CD14-positive monocyte (primary cell): ENCODE results near the gene DPP8. TPM values are rescaled to one million over a fixed set of nuclear protein-coding genes. Genes with fewer than 3 reads are reported as not detected.

ENCODE experiments used
- DNase-seq, 3 donors: peaks; one replicate each; pipeline ENCODE4 v3.0.0-alpha.2; 2011 to 2022
- H2AFZ ChIP-seq: 2 replicates; pipeline ENCODE4 v1.6.0; 2012; ENCODE audit warnings: mild to moderate bottlenecking, low read depth, low read length, inconsistent platforms; ENCODE audit not compliant: insufficient read depth, poor library complexity, severe bottlenecking
- H3K27ac ChIP-seq, 2 donors: 1 replicate in 1 of 2; 2 replicates in 1 of 2; pipeline ENCODE4 v1.5.1; 2012 to 2013; ENCODE audit warnings: low read length in 2 of 2, control low read depth in 1 of 2, inconsistent platforms in 1 of 2, low read depth in 1 of 2, mild to moderate bottlenecking in 1 of 2
- H3K27me3 ChIP-seq, 2 donors: one replicate each; pipeline versions ENCODE4 v1.6.0 to v1.6.1; 2011 to 2013; ENCODE audit warnings: low read length in 2 of 2; ENCODE audit not compliant: control insufficient read depth in 2 of 2, insufficient read depth in 2 of 2
- H3K36me3 ChIP-seq, 2 donors: replicated peaks in 1 of 2; 1 replicate in 1 of 2; 2 replicates in 1 of 2; pipeline versions ENCODE4 v1.5.1 to v1.6.1; 2012 to 2013; ENCODE audit warnings: low read length in 2 of 2, control low read depth in 1 of 2, inconsistent platforms in 1 of 2, mild to moderate bottlenecking in 1 of 2; ENCODE audit not compliant: insufficient read depth in 2 of 2, control insufficient read depth in 1 of 2
- H3K4me1 ChIP-seq, 2 donors: 1 replicate in 1 of 2; 2 replicates in 1 of 2; pipeline versions ENCODE4 v1.5.1 to v1.6.1; 2012 to 2013; ENCODE audit warnings: low read length in 2 of 2, control low read depth in 1 of 2, inconsistent platforms in 1 of 2, mild to moderate bottlenecking in 1 of 2, moderate library complexity in 1 of 2; ENCODE audit not compliant: insufficient read depth in 2 of 2, control insufficient read depth in 1 of 2
- H3K4me2 ChIP-seq: replicated peaks from 2 replicates; pipeline ENCODE3; 2012; ENCODE audit warnings: low read length, moderate library complexity, mild to moderate bottlenecking; ENCODE audit not compliant: poor library complexity, severe bottlenecking; ENCODE audit errors: extremely low read depth
- H3K4me3 ChIP-seq, 3 experiments: fragments of 200-600 bp in 1 of 3; sonication (generic) in 1 of 3; replicated peaks in 1 of 3; 1 replicate in 2 of 3; 2 replicates in 1 of 3; pipeline ENCODE4 v1.5.1; 2011 to 2013; ENCODE audit warnings: low read length in 3 of 3, mild to moderate bottlenecking in 3 of 3, control low read depth in 2 of 3, low read depth in 2 of 3, inconsistent platforms in 1 of 3, moderate library complexity in 1 of 3
- H3K79me2 ChIP-seq: 2 replicates; pipeline ENCODE4 v1.6.0; 2012; ENCODE audit warnings: mild to moderate bottlenecking, control low read depth, inconsistent platforms, low read length, moderate library complexity; ENCODE audit not compliant: insufficient read depth
- H3K9ac ChIP-seq: 2 replicates; pipeline ENCODE4 v1.6.0; 2017; ENCODE audit warnings: low read length, mild to moderate bottlenecking; ENCODE audit not compliant: insufficient read depth, poor library complexity, severe bottlenecking
- H3K9me3 ChIP-seq, 2 donors: replicated peaks in 1 of 2; 1 replicate in 1 of 2; 2 replicates in 1 of 2; pipeline versions ENCODE4 v1.5.1 to v1.6.1; 2012 to 2013; ENCODE audit warnings: low read length in 2 of 2, control low read depth in 1 of 2; ENCODE audit not compliant: control insufficient read depth in 1 of 2, insufficient read depth in 1 of 2
- H4K20me1 ChIP-seq: 2 replicates; pipeline ENCODE4 v1.6.0; 2012; ENCODE audit warnings: mild to moderate bottlenecking, low read length, control low read depth, moderate library complexity; ENCODE audit not compliant: insufficient read depth
- H3K27ac Mint-ChIP-seq, 7 donors: one replicate each; pipeline ENCODE4 v1.8.0; 2020; ENCODE audit warnings: mild to moderate bottlenecking in 7 of 7, mixed read lengths in 7 of 7, moderate library complexity in 6 of 7, inconsistent platforms in 2 of 7
- H3K27me3 Mint-ChIP-seq, 3 donors: one replicate each; pipeline ENCODE4 v1.8.0; 2021 to 2022; ENCODE audit warnings: low read depth in 3 of 3, mild to moderate bottlenecking in 3 of 3, mixed read lengths in 3 of 3, moderate library complexity in 3 of 3, inconsistent platforms in 1 of 3
- H3K36me3 Mint-ChIP-seq, 2 donors: one replicate each; pipeline ENCODE4 v1.8.0; 2020; ENCODE audit warnings: mixed read lengths in 2 of 2, inconsistent platforms in 1 of 2, mild to moderate bottlenecking in 1 of 2
- H3K4me1 Mint-ChIP-seq: one replicate; pipeline ENCODE4 v1.8.0; 2020; ENCODE audit warnings: mild to moderate bottlenecking, mixed read lengths
- H3K4me3 Mint-ChIP-seq, 2 donors: one replicate each; pipeline ENCODE4 v1.8.0; 2020; ENCODE audit warnings: mild to moderate bottlenecking in 2 of 2, mixed read lengths in 2 of 2, moderate library complexity in 1 of 2
- H3K9me3 Mint-ChIP-seq, 7 donors: one replicate each; pipeline ENCODE4 v1.8.0; 2020 to 2022; ENCODE audit warnings: mixed read lengths in 7 of 7, mild to moderate bottlenecking in 6 of 7, moderate library complexity in 6 of 7, inconsistent platforms in 2 of 7
- CTCF ChIP-seq: fragments of 200-600 bp; IDR thresholded peaks from one replicate; pipeline ENCODE4 v1.8.0; 2022; ENCODE audit warnings: antibody characterized with exemption, mild to moderate bottlenecking
- WGBS: methylation state at CpG from one replicate; pipeline ENCODE4 v1.1.5; 2013; ENCODE audit warnings: missing lambda C conversion rate; ENCODE audit not compliant: insufficient coverage; 5-methylcytosine and 5-hydroxymethylcytosine counted together
- intact Hi-C, 2 donors: fragments of 100-400 bp; cut with micrococcal nuclease; formaldehyde crosslinking; loops; one replicate each; pipeline versions ENCODE4 v1.15.0 to v1.15.1; 2023
- polyA plus RNA-seq, 3 donors: library from polyadenylated mRNA; depleted of rRNA in 1 of 3; unstranded in 2 of 3; stranded (reverse) in 1 of 3; fragments of 300-500 nt in 2 of 3; fragments of >200 nt in 1 of 3; fragmentation: Illumina TruSeq in 2 of 3; gene quantifications; 1 replicate in 2 of 3; 2 replicates in 1 of 3; pipeline ENCODE4 v1.2.3, GENCODE V29; 2012 to 2021

DPP8 gene
- polyA plus RNA-seq, 3 donors, result 18.3 to 48.3 (median 38.7) TPM

- no peaks in the 10 kb centered on the region for H3K27me3 ChIP-seq
- TF ChIP-seq CTCF, result no peak
- Mint-ChIP-seq H3K36me3 (peaks cover 68 to 86% of the 10 kb centered on the region in 2 donors), H3K9me3 (no peaks in the 10 kb centered on the region), H3K4me3 (no peak overlapping the region), H3K4me1 (no peaks in the 10 kb centered on the region), H3K27me3 (no peaks in the 10 kb centered on the region), H3K27ac (no peak overlapping the region)
- no peaks in the 10 kb centered on the region for H3K9me3 ChIP-seq
- WGBS, result no CpG with 5 or more reads among the region's 4 CpGs
- DNase-seq, result no peak
- H3K27ac ChIP-seq, result no peak overlapping the region
- peaks cover 89 to 92% of the 10 kb centered on the region in 2 donors for H3K36me3 ChIP-seq
- peaks cover 35% of the 10 kb centered on the region for H4K20me1 ChIP-seq
- no peaks in the 10 kb centered on the region for H3K4me1 ChIP-seq
- no peak overlapping the region for H3K9ac ChIP-seq
- H3K4me3 ChIP-seq, result no peak overlapping the region
- intact Hi-C loops, result no loop called here
- no peak overlapping the region for H3K4me2 ChIP-seq
- no peak overlapping the region for H2AFZ ChIP-seq
- H3K79me2 ChIP-seq, result peaks cover 4% of the 10 kb centered on the region
Measured at GRCh38 chr15:65484876-65485275, 32.6 kb downstream of the DPP8 start.

DNA sequence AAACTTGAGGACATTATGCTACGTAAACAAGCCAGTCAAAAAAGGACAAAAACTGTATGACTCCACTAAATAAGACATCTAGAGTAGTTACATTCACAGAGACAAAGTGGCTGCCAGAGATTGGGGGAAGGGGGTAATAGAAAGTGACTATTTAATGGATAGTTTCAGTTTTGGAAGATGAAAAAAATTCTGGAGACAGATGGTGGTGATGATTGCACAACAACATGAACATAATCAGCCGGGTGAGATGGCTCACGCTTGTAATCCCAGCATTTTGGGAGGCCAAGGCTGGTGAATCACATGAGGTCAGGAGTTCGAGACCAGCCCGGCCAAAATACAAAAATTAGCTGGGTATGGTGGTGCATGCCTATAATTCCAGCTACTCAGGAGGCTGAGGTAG is 40.6 kb downstream of the DPP8 start:
- peaks cover 67 to 81% of the 10 kb centered on the region in 2 donors for H3K36me3 Mint-ChIP-seq
- H3K4me1 Mint-ChIP-seq, result no peaks in the 10 kb centered on the region
- Histone ChIP-seq H3K9me3 (no peaks in the 10 kb centered on the region), H2AFZ (no peak overlapping the region), H3K4me3 (no peak overlapping the region), H3K27me3 (no peaks in the 10 kb centered on the region), H3K79me2 (no peaks in the 10 kb centered on the region), H3K9ac (no peak overlapping the region), H3K4me1 (no peaks in the 10 kb centered on the region), H3K27ac (no peak overlapping the region), H3K36me3 (peaks cover 92 to 94% of the 10 kb centered on the region in 2 donors), H4K20me1 (peaks cover 28% of the 10 kb centered on the region), H3K4me2 (no peak overlapping the region)
- peaks cover 0 to 3% (median 0%) of the 10 kb centered on the region in 3 donors for H3K27me3 Mint-ChIP-seq
- no peak for TF ChIP-seq CTCF
- H3K4me3 Mint-ChIP-seq, result no peak overlapping the region
- H3K27ac Mint-ChIP-seq, result peak overlapping the region in 3 of 7 donors; percentile 7 to 17 (median 11)
- 20% methylated on average over 1 of the region's 5 CpGs for WGBS
- no peak for DNase-seq
- no peaks in the 10 kb centered on the region for H3K9me3 Mint-ChIP-seq
- intact Hi-C loops, result loop anchor here in 1 of 2 donors (10.0 kb wide), 1 partner anchor 188 kb away; no protein-coding TSS in a partner anchor
